Measurements from ENCODE around the gene GOLGA2. TPM values are rescaled to one million over a fixed set of nuclear protein-coding genes. Genes with fewer than 3 reads are reported as not detected.

Gene GOLGA2
- total RNA-seq, 3 donors from 2014 or later, result 87.7 to 121 (median 97.5) TPM

- H3K4me1 ChIP-seq, result no peaks in the 10 kb centered on the region
- no peak overlapping the region for H3K4me3 ChIP-seq
- no peaks in the 10 kb centered on the region for H3K9me3 ChIP-seq
- TF ChIP-seq POLR2A (IDR thresholded peaks at IDR 0.05) (no peak), POLR2AphosphoS5 (IDR thresholded peaks at IDR 0.05) (no peak), CTCF (IDR thresholded peaks at IDR 0.05) (no peak)
- DNase-seq (ENCODE audit: low spot score in 2 of 2), result no peak
- H3K27me3 ChIP-seq, result no peaks in the 10 kb centered on the region
- intact Hi-C loops (cut with DNase I; ENCODE audit: low total_unique reads), result no loop called here
- H3K36me3 ChIP-seq, result no peaks in the 10 kb centered on the region
- H3K27ac ChIP-seq, result peak overlapping the region in 1 of 2 donors; percentile 25
Observed at GRCh38 chr9:128225770-128226411, 49.9 kb downstream of the GOLGA2 start.

GRCh38 chr9:128224877-128225276 is 50.9 kb downstream of the GOLGA2 start:
- Histone ChIP-seq H3K36me3 (no peaks in the 10 kb centered on the region), H3K9me3 (no peaks in the 10 kb centered on the region), H3K4me1 (no peaks in the 10 kb centered on the region), H3K27ac (no peak overlapping the region), H3K4me3 (no peak overlapping the region), H3K27me3 (no peaks in the 10 kb centered on the region)
- TF ChIP-seq POLR2A (IDR thresholded peaks at IDR 0.05) (no peak), CTCF (IDR thresholded peaks at IDR 0.05) (no peak), POLR2AphosphoS5 (IDR thresholded peaks at IDR 0.05) (no peak)
- DNase-seq (ENCODE audit: low spot score in 2 of 2), result no peak
- intact Hi-C loops (cut with DNase I; ENCODE audit: low total_unique reads), result no loop called here

- H3K4me1 ChIP-seq, result no peaks in the 10 kb centered on the region
- no peak for DNase-seq (ENCODE audit: low spot score in 2 of 2)
- H3K9me3 ChIP-seq, result no peaks in the 10 kb centered on the region
- H3K27me3 ChIP-seq, result no peaks in the 10 kb centered on the region
- no peaks in the 10 kb centered on the region for H3K36me3 ChIP-seq
- TF ChIP-seq POLR2A (IDR thresholded peaks at IDR 0.05) (no peak), POLR2AphosphoS5 (IDR thresholded peaks at IDR 0.05) (no peak), CTCF (IDR thresholded peaks at IDR 0.05) (no peak)
- H3K27ac ChIP-seq, result no peak overlapping the region
- intact Hi-C loops (cut with DNase I; ENCODE audit: low total_unique reads), result no loop called here
- H3K4me3 ChIP-seq, result no peak overlapping the region
Observed at GRCh38 chr9:128222880-128223670, 52.7 kb downstream of the GOLGA2 start.

DNA sequence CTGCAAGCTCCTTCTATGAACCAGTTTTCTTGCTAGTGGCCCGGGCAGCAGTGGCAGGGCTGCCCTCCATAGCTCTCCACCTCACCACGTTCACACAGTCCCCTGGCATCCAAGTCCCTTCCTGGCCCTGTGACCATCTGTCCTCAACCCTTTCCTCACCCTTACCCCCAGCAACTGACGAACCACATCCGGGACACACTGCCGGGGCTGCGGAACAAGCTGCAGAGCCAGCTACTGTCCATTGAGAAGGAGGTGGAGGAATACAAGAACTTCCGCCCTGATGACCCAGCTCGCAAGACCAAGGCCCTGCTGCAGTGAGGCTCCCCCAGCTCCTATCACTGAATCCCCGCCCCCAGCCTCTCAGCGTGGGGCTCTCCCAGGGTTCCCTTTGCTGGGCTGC is 53.8 kb downstream of the GOLGA2 start:
- Histone ChIP-seq H3K4me3 (no peak overlapping the region), H3K27me3 (no peaks in the 10 kb centered on the region), H3K36me3 (no peaks in the 10 kb centered on the region), H3K9me3 (no peaks in the 10 kb centered on the region), H3K4me1 (no peaks in the 10 kb centered on the region), H3K27ac (no peak overlapping the region)
- TF ChIP-seq POLR2A (IDR thresholded peaks at IDR 0.05), result no peak
- no peak for DNase-seq (ENCODE audit: low spot score in 2 of 2)
- intact Hi-C loops (cut with DNase I; ENCODE audit: low total_unique reads), result no loop called here

- H3K36me3 ChIP-seq, result no peaks in the 10 kb centered on the region
- no peaks in the 10 kb centered on the region for H3K4me1 ChIP-seq
- no peak overlapping the region for H3K27ac ChIP-seq
- intact Hi-C loops (cut with DNase I; ENCODE audit: low total_unique reads), result loop anchor here (5.0 kb wide), 1 partner anchor 532 kb away; no protein-coding TSS in a partner anchor
- H3K27me3 ChIP-seq, result no peaks in the 10 kb centered on the region
- H3K9me3 ChIP-seq, result no peaks in the 10 kb centered on the region
- TF ChIP-seq POLR2A (IDR thresholded peaks at IDR 0.05), result no peak
- TF ChIP-seq CTCF (IDR thresholded peaks at IDR 0.05), result no peak
- no peak for TF ChIP-seq POLR2AphosphoS5 (IDR thresholded peaks at IDR 0.05)
- no peak overlapping the region for H3K4me3 ChIP-seq
- no peak for DNase-seq (ENCODE audit: low spot score in 2 of 2)
Observed at GRCh38 chr9:128219831-128220230, 56.0 kb downstream of the GOLGA2 start.
